ENCODE results near the gene KIAA0408.

Gene KIAA0408

GRCh38 chr6:127496471-127496870 is 37.3 kb upstream of the KIAA0408 start (continued):
- TF ChIP-seq SP3 (tag by site-specific recombination; IDR thresholded peaks at IDR 0.05): no peak

GRCh38 chr6:127494240-127494767 is 35.1 kb upstream of the KIAA0408 start:
- H3K9me3 ChIP-seq (ENCODE audit: control insufficient read depth, insufficient read depth, low read depth, low read length): no peaks in the 10 kb centered on the region
- H3K4me1 ChIP-seq (ENCODE audit: control insufficient read depth, insufficient read depth, low read length): no peaks in the 10 kb centered on the region
- ChIA-PET POLR2A (no interaction called here), CTCF (interaction anchor here (0.6 to 4.8 kb wide), 3 partner anchors 10 to 22 kb away, joined by 3 to 23 read pairs (median 3); no protein-coding TSS in a partner anchor)
- H3K4me3 ChIP-seq (ENCODE audit: low read depth, low read length): no peak overlapping the region
- TF ChIP-seq ZFHX2 (tag by site-specific recombination; conservative IDR thresholded peaks at IDR 0.05): no peak
- H3K36me3 ChIP-seq (ENCODE audit: control insufficient read depth in 2 of 2, insufficient read depth in 1 of 2, low read length in 2 of 2): no peaks in the 10 kb centered on the region
- H3K27ac ChIP-seq (ENCODE audit: extremely low read depth, low read depth, low read length): no peak overlapping the region

GRCh38 chr6:127489248-127489647 is 30.1 kb upstream of the KIAA0408 start:
- Histone ChIP-seq H3K36me3 (ENCODE audit: control insufficient read depth in 2 of 2, insufficient read depth in 1 of 2, low read length in 2 of 2) (no peaks in the 10 kb centered on the region), H3K4me3 (ENCODE audit: low read depth, low read length) (no peak overlapping the region), H3K9me3 (ENCODE audit: control insufficient read depth, insufficient read depth, low read depth, low read length) (no peaks in the 10 kb centered on the region), H3K27ac (ENCODE audit: extremely low read depth, low read depth, low read length) (no peak overlapping the region), H3K4me1 (ENCODE audit: control insufficient read depth, insufficient read depth, low read length) (no peaks in the 10 kb centered on the region)
- TF ChIP-seq ZNF621 (tag by site-specific recombination; IDR thresholded peaks at IDR 0.05) (no peak), SCRT1 (tag by site-specific recombination; IDR thresholded peaks at IDR 0.05; ENCODE audit: borderline replicate concordance) (no peak), WT1 (tag by site-specific recombination; IDR thresholded peaks at IDR 0.05) (no peak), ZNF398 (tag by site-specific recombination; IDR thresholded peaks at IDR 0.05) (no peak), ZNF19 (tag by site-specific recombination; IDR thresholded peaks at IDR 0.05; ENCODE audit: low read depth) (no peak), ZNF521 (tag by site-specific recombination; IDR thresholded peaks at IDR 0.05) (no peak), SCRT2 (tag by site-specific recombination; IDR thresholded peaks at IDR 0.05) (no peak), ZNF768 (tag by site-specific recombination; IDR thresholded peaks at IDR 0.05) (no peak), ZFP41 (tag by site-specific recombination; IDR thresholded peaks at IDR 0.05; ENCODE audit: borderline replicate concordance) (no peak), ZNF549 (tag by site-specific recombination; IDR thresholded peaks at IDR 0.05) (no peak), ZNF2 (tag by site-specific recombination; IDR thresholded peaks at IDR 0.05) (no peak), EGR2 (tag by site-specific recombination; IDR thresholded peaks at IDR 0.05; ENCODE audit: low read depth) (no peak), KLF17 (tag by site-specific recombination; IDR thresholded peaks at IDR 0.05) (no peak), PATZ1 (tag by site-specific recombination; IDR thresholded peaks at IDR 0.05) (no peak)
- ChIA-PET CTCF (interaction anchor here (0.6 to 2.0 kb wide), 5 partner anchors 8 to 27 kb away, joined by 3 to 11 read pairs (median 3); no protein-coding TSS in a partner anchor), POLR2A (interaction anchor here (0.6 kb wide), 1 partner anchor 23 kb away, joined by 6 read pairs; no protein-coding TSS in a partner anchor)
